H9 (cell line): Measurements from ENCODE around the gene MSI1. TPM values are rescaled to one million over a fixed set of nuclear protein-coding genes. Genes with fewer than 3 reads are reported as not detected.

Experiments
- DNase-seq: peaks from one replicate; pipeline ENCODE4 v3.0.0-alpha.2; 2017
- H2AFZ ChIP-seq: one replicate; pipeline ENCODE4 v1.6.1; 2013; ENCODE audit warnings: mild to moderate bottlenecking, low read length, control low read depth, moderate library complexity
- H2AK5ac ChIP-seq: 2 replicates; pipeline ENCODE4 v1.6.1; 2013; ENCODE audit warnings: low read length, control low read depth, mixed read lengths; ENCODE audit not compliant: insufficient read length
- H2BK120ac ChIP-seq: one replicate; pipeline ENCODE4 v1.6.1; 2013; ENCODE audit warnings: low read depth, mild to moderate bottlenecking, low read length, control low read depth, inconsistent platforms; ENCODE audit not compliant: poor library complexity, severe bottlenecking
- H2BK12ac ChIP-seq: 2 replicates; pipeline ENCODE4 v1.6.1; 2013; ENCODE audit warnings: low read length, control low read depth, mixed read lengths, low read depth; ENCODE audit not compliant: insufficient read length
- H2BK15ac ChIP-seq: 2 replicates; pipeline ENCODE4 v1.6.1; 2013; ENCODE audit warnings: low read depth, low read length, control low read depth
- H2BK20ac ChIP-seq: one replicate; pipeline ENCODE4 v1.6.1; 2013; ENCODE audit warnings: low read depth, mild to moderate bottlenecking, low read length, control low read depth, inconsistent platforms; ENCODE audit not compliant: poor library complexity, severe bottlenecking
- H2BK5ac ChIP-seq: 2 replicates; pipeline ENCODE4 v1.6.1; 2013; ENCODE audit warnings: low read length, control low read depth, mixed read lengths; ENCODE audit not compliant: insufficient read length
- H3K14ac ChIP-seq: 2 replicates; pipeline ENCODE4 v1.6.1; 2013; ENCODE audit warnings: low read length, control low read depth; ENCODE audit not compliant: insufficient read depth
- H3K18ac ChIP-seq: 2 replicates; pipeline ENCODE4 v1.6.1; 2013; ENCODE audit warnings: low read depth, mild to moderate bottlenecking, mixed read lengths, low read length, control low read depth; ENCODE audit not compliant: insufficient read length
- H3K23ac ChIP-seq: 2 replicates; pipeline ENCODE4 v1.6.1; 2013; ENCODE audit warnings: low read length, control low read depth, mixed read lengths, low read depth; ENCODE audit not compliant: insufficient read length
- H3K23me2 ChIP-seq: 2 replicates; pipeline ENCODE4 v1.6.1; 2013; ENCODE audit warnings: low read depth, mild to moderate bottlenecking, mixed read lengths, low read length, control low read depth; ENCODE audit not compliant: insufficient read length, poor library complexity, severe bottlenecking
- H3K27ac ChIP-seq: 2 replicates; pipeline ENCODE4 v1.5.1; 2013; ENCODE audit warnings: low read length, control low read depth, mixed read lengths, low read depth; ENCODE audit not compliant: insufficient read length
- H3K27me3 ChIP-seq: 2 replicates; pipeline ENCODE4 v1.6.1; 2013; ENCODE audit warnings: low read length, control low read depth, inconsistent platforms; ENCODE audit not compliant: insufficient read depth
- H3K4ac ChIP-seq: 2 replicates; pipeline ENCODE4 v1.6.1; 2013; ENCODE audit warnings: low read depth, mild to moderate bottlenecking, control low read depth, inconsistent platforms, low read length, moderate library complexity
- H3K4me1 ChIP-seq: 2 replicates; pipeline ENCODE4 v1.6.1; 2013; ENCODE audit warnings: low read length, control low read depth, inconsistent platforms; ENCODE audit not compliant: insufficient read depth
- H3K4me2 ChIP-seq: 2 replicates; pipeline ENCODE4 v1.6.1; 2013; ENCODE audit warnings: low read length, control low read depth, mixed read lengths; ENCODE audit not compliant: insufficient read length, insufficient read depth
- H3K56ac ChIP-seq: 2 replicates; pipeline ENCODE4 v1.6.1; 2013; ENCODE audit warnings: low read depth, mild to moderate bottlenecking, mixed read lengths, low read length, control low read depth; ENCODE audit not compliant: insufficient read length
- H3K79me1 ChIP-seq: 2 replicates; pipeline ENCODE4 v1.6.1; 2013; ENCODE audit warnings: low read depth, mild to moderate bottlenecking, moderate library complexity, low read length, control low read depth, inconsistent platforms; ENCODE audit not compliant: insufficient read depth, poor library complexity, severe bottlenecking
- H3K79me2 ChIP-seq: 2 replicates; pipeline ENCODE4 v1.6.1; 2013; ENCODE audit warnings: low read length, control low read depth, inconsistent platforms; ENCODE audit not compliant: insufficient read depth
- H3K9ac ChIP-seq: 2 replicates; pipeline ENCODE4 v1.6.1; 2013; ENCODE audit warnings: low read length, control low read depth, mixed read lengths; ENCODE audit not compliant: insufficient read length; ENCODE audit errors: extremely low read depth
- H3K9me3 ChIP-seq: one replicate; pipeline ENCODE4 v1.6.1; 2013; ENCODE audit warnings: low read depth, low read length, inconsistent platforms; ENCODE audit not compliant: control insufficient read depth
- H3T11ph ChIP-seq: one replicate; pipeline ENCODE4 v1.6.1; 2013; ENCODE audit warnings: mild to moderate bottlenecking, low read length, control low read depth, inconsistent platforms
- H4K20me1 ChIP-seq: one replicate; pipeline ENCODE4 v1.6.1; 2013; ENCODE audit not compliant: control insufficient read depth, insufficient read length, insufficient read depth
- H4K5ac ChIP-seq: 2 replicates; pipeline ENCODE4 v1.6.1; 2013; ENCODE audit warnings: low read depth, mild to moderate bottlenecking, mixed read lengths, low read length, control low read depth; ENCODE audit not compliant: insufficient read length
- H4K8ac ChIP-seq: replicated peaks from 2 replicates; pipeline ENCODE4 v1.6.1; 2013; ENCODE audit warnings: low read length, control low read depth, mixed read lengths, low read depth; ENCODE audit not compliant: insufficient read length
- H4K91ac ChIP-seq: 2 replicates; pipeline ENCODE4 v1.6.1; 2013; ENCODE audit warnings: low read depth, mild to moderate bottlenecking, moderate library complexity, mixed read lengths, low read length, control low read depth; ENCODE audit not compliant: insufficient read length
- H3K27ac Mint-ChIP-seq, 3 experiments: 2 replicates in 2 of 3; 3 replicates in 1 of 3; pipeline ENCODE4 v1.8.0; 2020 to 2021; ENCODE audit warnings: mixed read lengths in 3 of 3, mild to moderate bottlenecking in 1 of 3, moderate library complexity in 1 of 3
- H3K27me3 Mint-ChIP-seq: 2 replicates; pipeline ENCODE4 v1.8.0; 2021; ENCODE audit warnings: low read depth, mild to moderate bottlenecking, moderate library complexity, mixed read lengths
- H3K36me3 Mint-ChIP-seq, 3 experiments: 2 replicates in 2 of 3; 3 replicates in 1 of 3; pipeline ENCODE4 v1.8.0; 2020 to 2021; ENCODE audit warnings: low read depth in 3 of 3, mixed read lengths in 3 of 3; ENCODE audit not compliant: insufficient read depth in 1 of 3
- H3K4me1 Mint-ChIP-seq, 2 experiments: 2 replicates each; pipeline ENCODE4 v1.8.0; 2020; ENCODE audit warnings: mixed read lengths in 2 of 2
- H3K4me3 Mint-ChIP-seq, 2 experiments: 2 replicates in 1 of 2; 3 replicates in 1 of 2; pipeline ENCODE4 v1.8.0; 2020 to 2021; ENCODE audit warnings: mild to moderate bottlenecking in 2 of 2, mixed read lengths in 2 of 2, moderate library complexity in 1 of 2
- H3K9me3 Mint-ChIP-seq, 2 experiments: 2 replicates in 1 of 2; 3 replicates in 1 of 2; pipeline ENCODE4 v1.8.0; 2020; ENCODE audit warnings: mild to moderate bottlenecking in 2 of 2, mixed read lengths in 2 of 2, moderate library complexity in 1 of 2
- WGBS: extraction: QIAGEN DNeasy Blood & Tissue Kit; methylation state at CpG from one replicate; pipeline ENCODE4 v1.1.7; 2013; ENCODE audit warnings: missing lambda C conversion rate, low lambda C conversion rate, mixed read lengths; ENCODE audit not compliant: insufficient read length; ENCODE audit errors: extremely low coverage; 5-methylcytosine and 5-hydroxymethylcytosine counted together
- total RNA-seq: library from RNA; stranded (reverse); gene quantifications from 2 replicates; pipeline ENCODE4 v1.2.1, GENCODE V29; 2021
- TF ChIP-seq, protein P1 (sequence below): fragments of 200-600 bp; sonication (generic); conservative IDR thresholded peaks from 3 replicates; pipeline ENCODE4 v1.8.0; 2021; ENCODE audit warnings: antibody characterized with exemption, mild to moderate bottlenecking

The MSI1 gene
- total RNA-seq, 1 experiment from 2014 or later = 91.5 TPM

GRCh38 chr12:120339256-120339655 lies 29.7 kb downstream of the MSI1 start:
- Histone ChIP-seq H2AFZ (no peak overlapping the region), H3K4me2 (no peak overlapping the region), H3T11ph (no peak overlapping the region), H3K79me2 (no peaks in the 10 kb centered on the region), H4K20me1 (no peaks in the 10 kb centered on the region), H3K23ac (no peak overlapping the region), H3K27me3 (no peaks in the 10 kb centered on the region), H3K79me1 (no peaks in the 10 kb centered on the region), H2BK5ac (no peak overlapping the region), H3K4ac (no peak overlapping the region), H3K23me2 (no peaks in the 10 kb centered on the region), H3K27ac (no peak overlapping the region), H2BK20ac (no peak overlapping the region), H2BK120ac (no peak overlapping the region), H3K9me3 (peaks cover 4% of the 10 kb centered on the region), H3K14ac (no peak overlapping the region), H2BK15ac (no peak overlapping the region), H2AK5ac (no peak overlapping the region), H4K5ac (no peak overlapping the region), H3K4me1 (no peaks in the 10 kb centered on the region), H3K18ac (no peak overlapping the region), H4K91ac (no peak overlapping the region), H4K8ac (no peak overlapping the region), H3K56ac (no peak overlapping the region), H2BK12ac (no peak overlapping the region), H3K9ac (no peak overlapping the region)
- no peak for DNase-seq
- Mint-ChIP-seq H3K27me3 (peaks cover 16% of the 10 kb centered on the region), H3K27ac (no peak overlapping the region), H3K9me3 (peaks cover 29% of the 10 kb centered on the region in 2 experiments), H3K36me3 (peaks cover 16 to 30% (median 26%) of the 10 kb centered on the region in 3 experiments), H3K4me3 (no peak overlapping the region), H3K4me1 (peaks cover 0 to 17% of the 10 kb centered on the region in 2 experiments; a peak in 2 of 4 replicates)
- WGBS = no CpG with 5 or more reads among the region's 4 CpGs
- TF ChIP-seq, protein P1, sequence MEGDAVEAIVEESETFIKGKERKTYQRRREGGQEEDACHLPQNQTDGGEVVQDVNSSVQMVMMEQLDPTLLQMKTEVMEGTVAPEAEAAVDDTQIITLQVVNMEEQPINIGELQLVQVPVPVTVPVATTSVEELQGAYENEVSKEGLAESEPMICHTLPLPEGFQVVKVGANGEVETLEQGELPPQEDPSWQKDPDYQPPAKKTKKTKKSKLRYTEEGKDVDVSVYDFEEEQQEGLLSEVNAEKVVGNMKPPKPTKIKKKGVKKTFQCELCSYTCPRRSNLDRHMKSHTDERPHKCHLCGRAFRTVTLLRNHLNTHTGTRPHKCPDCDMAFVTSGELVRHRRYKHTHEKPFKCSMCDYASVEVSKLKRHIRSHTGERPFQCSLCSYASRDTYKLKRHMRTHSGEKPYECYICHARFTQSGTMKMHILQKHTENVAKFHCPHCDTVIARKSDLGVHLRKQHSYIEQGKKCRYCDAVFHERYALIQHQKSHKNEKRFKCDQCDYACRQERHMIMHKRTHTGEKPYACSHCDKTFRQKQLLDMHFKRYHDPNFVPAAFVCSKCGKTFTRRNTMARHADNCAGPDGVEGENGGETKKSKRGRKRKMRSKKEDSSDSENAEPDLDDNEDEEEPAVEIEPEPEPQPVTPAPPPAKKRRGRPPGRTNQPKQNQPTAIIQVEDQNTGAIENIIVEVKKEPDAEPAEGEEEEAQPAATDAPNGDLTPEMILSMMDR = no peak
